Loucy (cell line): ENCODE measurements around the gene MCC.

Source experiments
- CTCF ChIP-seq: fragments of 200-600 bp; sonication (generic); conservative IDR thresholded peaks from 2 replicates; pipeline ENCODE4 v1.5.1; 2014; ENCODE audit warnings: mild to moderate bottlenecking, antibody characterized with exemption, low read length
- EZH2phosphoT487 ChIP-seq: fragments of 200-600 bp; IDR thresholded peaks from 2 replicates; pipeline ENCODE4 v1.6.1; 2018; ENCODE audit warnings: antibody characterized with exemption, mild to moderate bottlenecking, moderate library complexity, borderline replicate concordance

- no peak for TF ChIP-seq CTCF
- no peak for TF ChIP-seq EZH2phosphoT487
These were observed 424.3 kb downstream of the MCC start for GRCh38 chr5:113063927-113064326.
